K562 (cell line): ENCODE measurements around the gene ADARB2.

ENCODE experiments used
- CBX8 ChIP-seq: fragments of 200-600 bp; sonication (generic); IDR thresholded peaks from 2 replicates; pipeline ENCODE4 v1.6.1; 2012; ENCODE audit warnings: borderline replicate concordance, mixed run types, low read depth, mild to moderate bottlenecking, moderate library complexity, mixed read lengths, low read length, control low read depth, inconsistent platforms; ENCODE audit not compliant: poor library complexity, severe bottlenecking; ENCODE audit errors: extremely low read depth
- POLR2A ChIP-seq: fragments of 450-650 bp; conservative IDR thresholded peaks from 2 replicates; pipeline ENCODE4 v1.6.1; 2016
- ZC3H11A ChIP-seq: IDR thresholded peaks from 2 replicates; pipeline ENCODE4 v1.6.1; 2012; ENCODE audit warnings: low read depth, low read length, improper control_type of control experiment

- TF ChIP-seq POLR2A (no peak), CBX8 (no peak), ZC3H11A (no peak)
Measured at GRCh38 chr10:1645896-1646295, 91.4 kb downstream of the ADARB2 start.
